Spinal cord (tissue), 10 donors: ENCODE data around the gene C1QTNF1. TPM values are rescaled to one million over a fixed set of nuclear protein-coding genes. Genes with fewer than 3 reads are reported as not detected.
A peak's percentile ranks its signal among the peaks of the same experiment; 100 is the strongest.

Source experiments
- DNase-seq, 6 donors: peaks; one replicate each; pipeline versions ENCODE4 v3.0.0 to v3.0.0-alpha.2; 2013 to 2015; ENCODE audit warnings: low spot score in 6 of 6, low read depth in 4 of 6
- H3K27ac ChIP-seq: one replicate; pipeline ENCODE4 v1.5.1; 2013; ENCODE audit warnings: low read depth, low read length, control low read depth
- H3K27me3 ChIP-seq: one replicate; pipeline ENCODE4 v1.6.1; 2013; ENCODE audit warnings: low read length; ENCODE audit not compliant: control insufficient read depth, insufficient read depth
- H3K36me3 ChIP-seq: one replicate; pipeline ENCODE4 v1.6.1; 2013; ENCODE audit warnings: low read length; ENCODE audit not compliant: control insufficient read depth, insufficient read depth
- H3K4me1 ChIP-seq: one replicate; pipeline ENCODE4 v1.6.1; 2013; ENCODE audit warnings: low read length; ENCODE audit not compliant: control insufficient read depth, insufficient read depth
- H3K4me3 ChIP-seq: one replicate; pipeline ENCODE4 v1.5.1; 2013; ENCODE audit warnings: low read depth, low read length, control low read depth
- H3K9me3 ChIP-seq: one replicate; pipeline ENCODE4 v1.6.1; 2013; ENCODE audit warnings: low read length; ENCODE audit not compliant: control insufficient read depth, insufficient read depth
- WGBS: methylation state at CpG from one replicate; pipeline ENCODE4 v1.1.5; 2013; ENCODE audit warnings: missing lambda C conversion rate; ENCODE audit not compliant: insufficient coverage; 5-methylcytosine and 5-hydroxymethylcytosine counted together
- polyA plus RNA-seq, 2 donors: library from polyadenylated mRNA; unstranded; fragments of 120-200 nt; gene quantifications; one replicate each; pipeline ENCODE4 v1.2.1, GENCODE V29; 2013; ENCODE audit not compliant: insufficient read length in 2 of 2
- total RNA-seq, 2 donors: library from RNA; depleted of rRNA in 1 of 2; stranded (reverse); fragments of 120-200 nt in 1 of 2; fragments of >200 nt in 1 of 2; gene quantifications; one replicate each; pipeline versions ENCODE4 v1.2.3 to v1.2.4, GENCODE V29; 2013 to 2014
- donor health status: healthy.

Gene C1QTNF1
- total and polyA plus RNA-seq, 4 donors, result 4.0 to 15.5 (median 8.0) TPM

DNA sequence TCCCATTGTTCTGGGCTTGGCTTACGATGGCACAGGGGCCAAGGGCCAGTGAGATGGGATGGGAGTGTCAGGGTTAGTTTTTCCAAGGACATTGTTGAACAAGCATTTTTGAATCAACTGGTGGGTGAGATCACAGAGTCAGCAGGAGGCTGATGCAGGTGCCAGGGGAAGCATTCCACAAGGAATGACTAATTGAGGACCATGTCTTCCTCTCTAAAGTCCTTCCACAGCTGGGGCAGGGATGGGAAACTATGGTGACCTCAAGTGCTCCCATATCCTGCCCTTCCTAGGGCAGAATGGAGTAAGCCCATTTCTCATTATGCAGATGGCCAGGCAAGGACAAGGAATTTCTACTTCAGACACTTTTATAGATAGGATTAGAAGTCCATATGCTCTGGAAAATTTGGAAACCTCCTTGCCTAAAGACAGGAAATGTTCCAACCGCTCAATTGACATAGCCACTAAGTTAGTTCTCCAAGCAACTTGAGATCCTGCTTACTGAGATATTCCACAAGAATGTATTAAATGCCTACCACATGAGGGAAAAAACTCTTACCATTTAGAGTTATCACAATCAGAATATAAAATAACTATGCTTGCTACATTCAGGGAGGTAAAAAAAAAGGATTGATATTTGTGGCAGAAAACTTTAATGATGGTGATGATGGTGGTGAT is 29.4 kb downstream of the C1QTNF1 start:
- Histone ChIP-seq H3K36me3 (peaks cover 4% of the 10 kb centered on the region), H3K4me3 (no peak overlapping the region), H3K27ac (no peak overlapping the region), H3K27me3 (no peaks in the 10 kb centered on the region), H3K4me1 (no peaks in the 10 kb centered on the region), H3K9me3 (no peaks in the 10 kb centered on the region)
- DNase-seq, result no peak
- WGBS, result 56% methylated on average over 1 of the region's 2 CpGs

DNA sequence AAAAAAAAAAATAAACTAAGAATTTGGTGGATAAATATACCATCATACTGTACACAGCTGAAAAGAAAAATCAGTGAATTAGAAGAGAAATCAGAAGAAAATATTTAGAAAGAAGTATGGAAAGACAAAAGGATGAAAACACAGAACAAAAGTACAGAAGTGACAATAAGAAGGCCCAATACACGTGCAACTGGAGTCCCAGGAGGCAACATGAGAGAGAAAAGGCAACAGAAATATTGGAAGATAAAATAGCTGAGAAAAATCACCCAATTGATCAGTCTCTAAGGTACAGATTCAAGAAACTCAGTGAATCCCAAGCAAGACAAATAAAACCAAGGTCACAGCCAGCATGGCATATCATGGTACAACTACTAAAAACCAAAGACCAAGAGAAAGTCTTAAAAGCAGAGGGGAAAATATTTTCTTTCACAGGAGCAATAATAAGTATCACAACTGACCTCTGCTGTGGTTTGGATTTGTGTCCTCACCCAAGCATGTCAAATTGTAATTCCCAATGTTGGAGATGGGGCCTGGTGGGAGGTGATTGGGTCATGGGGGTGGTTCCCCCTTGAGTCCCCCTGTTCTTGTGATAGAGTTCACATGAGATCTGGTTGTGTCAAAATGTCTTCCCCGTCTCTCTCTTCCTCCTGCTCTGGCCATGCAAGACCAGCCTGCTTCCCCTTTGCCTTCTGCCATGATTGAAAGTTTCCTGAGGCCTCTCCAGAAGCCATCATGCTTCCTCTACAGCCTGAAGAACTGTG is 30.4 kb downstream of the C1QTNF1 start:
- WGBS, result 70% methylated on average over 2 of the region's 2 CpGs
- no peak for DNase-seq
- no peaks in the 10 kb centered on the region for H3K27me3 ChIP-seq
- H3K4me1 ChIP-seq, result no peaks in the 10 kb centered on the region
- H3K36me3 ChIP-seq, result no peaks in the 10 kb centered on the region
- H3K4me3 ChIP-seq, result no peak overlapping the region
- H3K9me3 ChIP-seq, result no peaks in the 10 kb centered on the region
- no peak overlapping the region for H3K27ac ChIP-seq

DNA sequence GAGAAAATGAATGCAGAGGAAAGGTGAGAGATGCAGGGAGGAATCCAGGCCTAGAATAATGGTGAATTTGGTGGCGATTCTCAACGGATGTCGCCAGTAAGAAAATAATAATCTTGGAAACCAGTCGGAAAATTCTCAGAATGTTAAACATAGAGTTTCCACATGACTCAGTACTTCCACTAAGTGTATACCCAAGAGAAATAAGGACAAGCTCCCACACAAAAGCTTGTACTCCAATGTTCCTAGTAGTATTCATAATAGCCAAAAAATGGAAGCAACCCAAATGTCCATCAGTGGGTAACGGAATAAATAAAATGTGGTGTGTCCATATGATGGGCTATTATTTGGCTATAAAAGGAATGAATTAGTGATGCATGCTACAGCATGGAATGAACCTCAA is 31.2 kb downstream of the C1QTNF1 start:
- Histone ChIP-seq H3K36me3 (no peaks in the 10 kb centered on the region), H3K4me3 (no peak overlapping the region), H3K27ac (no peak overlapping the region), H3K27me3 (no peaks in the 10 kb centered on the region), H3K4me1 (no peaks in the 10 kb centered on the region), H3K9me3 (no peaks in the 10 kb centered on the region)
- DNase-seq, result no peak
- WGBS, result no CpG with 5 or more reads among the region's 5 CpGs

DNA sequence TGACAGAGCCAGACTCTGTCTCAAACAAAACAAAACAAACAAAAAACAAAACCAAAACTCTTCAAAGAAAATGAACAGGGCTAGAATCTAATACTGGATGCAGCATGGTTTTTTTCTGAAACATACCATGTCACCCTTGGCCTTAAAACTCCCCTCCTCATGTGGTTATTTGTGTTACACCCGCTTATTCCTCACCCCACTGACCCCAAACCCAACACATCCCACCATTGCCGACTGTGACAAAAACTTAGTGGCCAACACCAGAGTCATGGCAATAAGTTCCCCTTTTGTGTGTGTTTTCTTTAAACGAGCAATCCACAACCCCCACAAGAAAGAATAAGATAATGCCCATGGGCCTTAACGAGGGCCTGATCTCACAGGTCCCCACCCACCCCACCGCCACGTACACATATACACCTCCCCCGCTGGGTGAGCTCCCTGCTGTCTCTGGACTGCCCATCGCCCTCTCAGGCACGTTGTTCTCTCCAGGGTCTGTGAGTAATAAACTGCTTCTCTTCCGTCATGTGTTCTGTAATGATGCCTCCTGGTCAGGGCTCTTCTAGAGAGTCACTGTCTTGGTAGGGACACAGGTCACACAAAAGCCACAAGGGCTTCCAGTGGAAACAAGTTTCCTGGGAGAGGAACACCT is 33.9 kb downstream of the C1QTNF1 start:
- DNase-seq, result no peak
- 85% methylated on average over 8 of the region's 10 CpGs for WGBS
- no peak overlapping the region for H3K4me3 ChIP-seq

DNA sequence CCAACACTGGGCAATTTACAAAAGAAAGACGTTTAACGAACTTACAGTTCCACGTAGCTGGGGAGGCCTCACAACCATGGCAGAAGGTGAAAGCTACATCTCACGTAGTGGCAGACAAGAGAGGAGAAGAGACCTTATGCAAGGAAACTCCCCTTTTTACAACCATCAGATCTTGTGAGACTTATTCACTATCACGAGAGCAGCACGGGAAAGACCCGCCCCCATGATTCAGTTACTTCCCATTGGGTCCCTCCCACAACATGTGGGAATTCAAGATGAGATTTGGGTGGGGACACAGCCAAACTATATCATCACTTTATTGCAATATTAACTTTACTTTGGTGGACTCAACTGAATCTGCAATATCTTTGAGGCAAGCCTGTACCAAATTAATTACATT is 38.7 kb downstream of the C1QTNF1 start:
- 50% methylated on average over 1 of the region's 7 CpGs for WGBS

More for the DNA sequence above, 33.9 kb downstream of the C1QTNF1 start:
- no peaks in the 10 kb centered on the region for H3K9me3 ChIP-seq
- H3K27me3 ChIP-seq, result no peaks in the 10 kb centered on the region
- H3K27ac ChIP-seq, result no peak overlapping the region
- H3K36me3 ChIP-seq, result no peaks in the 10 kb centered on the region
- no peaks in the 10 kb centered on the region for H3K4me1 ChIP-seq

DNA sequence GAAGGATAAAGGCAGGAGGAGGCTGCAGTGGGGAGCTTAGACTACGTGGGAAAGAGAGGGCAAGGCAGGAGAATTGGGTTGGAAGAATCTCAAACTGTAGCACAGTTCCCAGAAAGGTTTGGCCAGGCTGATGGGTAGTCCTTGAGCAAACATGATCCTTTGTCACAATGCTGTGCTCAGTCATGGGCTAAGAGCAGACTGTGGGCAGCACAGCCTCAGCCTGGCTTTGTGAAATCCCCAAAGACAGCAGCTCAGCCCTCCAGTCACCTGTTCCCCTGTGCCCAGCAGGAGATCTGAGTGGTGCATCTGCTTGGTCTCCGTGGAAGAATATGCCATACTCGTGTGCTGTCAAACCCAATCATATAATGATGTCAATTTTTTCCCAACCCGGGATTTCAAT is 40.1 kb downstream of the C1QTNF1 start:
- DNase-seq, result no peak
- Histone ChIP-seq H3K27me3 (no peaks in the 10 kb centered on the region), H3K36me3 (no peaks in the 10 kb centered on the region), H3K9me3 (no peaks in the 10 kb centered on the region), H3K4me1 (no peaks in the 10 kb centered on the region), H3K27ac (no peak overlapping the region), H3K4me3 (no peak overlapping the region)
- WGBS, result 91% methylated on average over 4 of the region's 4 CpGs

More for the DNA sequence above, 38.7 kb downstream of the C1QTNF1 start:
- Histone ChIP-seq H3K4me1 (no peaks in the 10 kb centered on the region), H3K27me3 (no peaks in the 10 kb centered on the region), H3K36me3 (no peaks in the 10 kb centered on the region), H3K27ac (no peak overlapping the region), H3K9me3 (no peaks in the 10 kb centered on the region), H3K4me3 (no peak overlapping the region)
- DNase-seq, result no peak

DNA sequence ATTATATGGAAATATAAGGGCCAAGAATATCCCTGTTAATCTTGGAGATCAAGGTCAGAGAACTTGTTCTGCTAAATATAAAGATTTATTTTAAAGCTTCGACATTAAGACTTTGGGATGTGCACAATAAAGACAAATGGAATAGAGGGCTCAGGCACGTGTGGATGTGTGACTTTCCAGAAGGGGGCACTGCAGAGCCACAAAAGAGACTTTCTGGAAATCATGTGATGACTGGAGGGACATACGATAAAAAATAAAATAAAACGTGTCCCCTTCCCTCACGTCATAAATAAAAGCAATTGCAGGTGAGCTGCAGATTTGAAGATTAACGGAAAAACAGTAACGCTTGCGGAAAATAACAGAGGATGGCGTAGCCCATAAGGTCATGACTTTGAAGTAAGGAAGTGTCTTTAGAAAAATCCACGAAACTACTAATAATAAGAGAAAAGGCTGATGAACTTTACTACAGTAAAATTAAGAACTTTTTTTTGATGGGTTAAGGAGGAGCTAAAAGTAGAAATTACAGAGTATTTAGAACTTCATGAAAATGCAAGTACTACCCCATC is 41.2 kb downstream of the C1QTNF1 start:
- 80% methylated on average over 2 of the region's 10 CpGs for WGBS
- Histone ChIP-seq H3K4me1 (no peaks in the 10 kb centered on the region), H3K36me3 (no peaks in the 10 kb centered on the region), H3K9me3 (no peaks in the 10 kb centered on the region), H3K4me3 (no peak overlapping the region), H3K27me3 (no peaks in the 10 kb centered on the region), H3K27ac (no peak overlapping the region)
- peak in 2 of 6 donors; percentile 38 to 77 for DNase-seq

DNA sequence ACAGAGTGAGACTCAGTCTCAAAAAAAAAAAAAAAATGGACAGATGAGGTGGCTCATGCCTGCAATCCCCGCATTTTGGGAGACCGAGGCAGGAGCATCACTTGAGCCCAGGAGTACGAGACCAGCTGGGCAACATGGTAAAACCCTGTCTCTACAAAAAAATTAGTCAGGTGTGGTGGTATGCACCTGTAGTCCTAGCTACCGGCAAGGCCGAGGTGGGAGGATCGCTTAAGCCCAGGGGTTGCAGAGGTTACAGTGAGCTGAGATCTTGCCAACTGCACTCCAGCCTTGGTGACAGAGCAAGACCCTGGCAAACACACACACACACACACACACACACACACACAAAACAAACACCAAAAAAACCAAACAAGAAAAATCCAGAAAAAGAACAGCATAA is 43.0 kb downstream of the C1QTNF1 start:
- Histone ChIP-seq H3K27ac (no peak overlapping the region), H3K9me3 (no peaks in the 10 kb centered on the region), H3K4me1 (no peaks in the 10 kb centered on the region), H3K27me3 (no peaks in the 10 kb centered on the region), H3K36me3 (no peaks in the 10 kb centered on the region), H3K4me3 (no peak overlapping the region)
- DNase-seq, result no peak
- 94% methylated on average over 3 of the region's 6 CpGs for WGBS

DNA sequence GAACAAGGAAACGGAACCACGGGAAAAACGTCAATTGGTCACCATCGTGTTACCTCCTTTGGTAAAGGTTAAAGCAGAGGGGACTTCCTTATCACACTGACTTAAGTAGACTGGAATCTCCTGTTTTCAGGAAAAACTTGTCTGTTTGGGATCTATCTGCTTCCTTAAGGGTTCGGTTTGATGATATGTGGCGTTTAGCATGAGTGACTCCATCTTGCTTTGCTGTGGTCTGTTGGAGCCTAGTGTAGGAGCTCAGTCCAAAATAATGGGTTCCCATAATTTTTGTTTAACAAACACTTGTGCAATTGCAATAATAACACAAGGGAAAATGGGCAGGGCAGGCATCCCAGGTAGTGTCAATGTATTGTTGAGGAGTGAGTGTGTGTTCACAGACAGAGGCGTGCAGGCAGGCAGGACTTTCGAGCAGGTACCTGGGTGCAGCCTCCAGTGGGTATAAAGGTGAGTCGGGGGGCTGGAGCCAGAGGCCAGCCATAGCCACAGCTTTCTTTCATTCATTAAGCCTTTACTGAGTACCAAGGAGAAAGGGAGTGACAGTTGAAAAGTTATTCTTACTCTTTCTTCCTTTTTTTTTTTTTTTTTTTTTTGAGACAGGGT is 46.4 kb downstream of the C1QTNF1 start:
- 93% methylated on average over 3 of the region's 9 CpGs for WGBS
- Histone ChIP-seq H3K4me3 (no peak overlapping the region), H3K27me3 (no peaks in the 10 kb centered on the region), H3K36me3 (no peaks in the 10 kb centered on the region), H3K4me1 (peaks cover 9% of the 10 kb centered on the region), H3K27ac (no peak overlapping the region), H3K9me3 (no peaks in the 10 kb centered on the region)
- DNase-seq, result no peak
